CD8-positive, alpha-beta memory T cell (primary cell): ENCODE data around the gene EXOC6B. TPM values are rescaled to one million over a fixed set of nuclear protein-coding genes. Genes with fewer than 3 reads are reported as not detected.
A peak's percentile ranks its signal among the peaks of the same experiment; 100 is the strongest.

Experiments used
- CTCF ChIA-PET: fragments of 350-600 bp; sonication (Branson Sonifier 250); formaldehyde crosslinking; loops from one replicate; lab custom pipeline; 2021; ENCODE audit warnings: antibody characterized with exemption; lab: Charles Lee
- POLR2A ChIA-PET: fragments of 350-600 bp; sonication (Branson Sonifier 250); formaldehyde crosslinking; loops from one replicate; lab custom pipeline; 2021; ENCODE audit warnings: antibody characterized with exemption; lab: Charles Lee
- DNase-seq, 5 donors: peaks; one replicate each; pipeline versions ENCODE4 v3.0.0 to v3.0.0-alpha.2; 2020 to 2022; ENCODE audit warnings: mixed read lengths in 1 of 5
- H3K27ac ChIP-seq: one replicate; pipeline ENCODE4 v1.7.0; 2013; ENCODE audit warnings: low read depth, mild to moderate bottlenecking, low read length, moderate library complexity
- H3K27me3 ChIP-seq: 2 replicates; pipeline ENCODE4 v1.7.0; 2013; ENCODE audit warnings: low read length, mild to moderate bottlenecking; ENCODE audit not compliant: insufficient read depth, poor library complexity, severe bottlenecking
- H3K36me3 ChIP-seq: 2 replicates; pipeline ENCODE4 v1.7.0; 2013; ENCODE audit warnings: mild to moderate bottlenecking, low read length, moderate library complexity; ENCODE audit not compliant: insufficient read depth
- H3K4me1 ChIP-seq: 2 replicates; pipeline ENCODE4 v1.7.0; 2013; ENCODE audit warnings: mild to moderate bottlenecking, low read length, moderate library complexity; ENCODE audit not compliant: insufficient read depth
- H3K4me3 ChIP-seq: 2 replicates; pipeline ENCODE4 v1.7.0; 2013; ENCODE audit warnings: mild to moderate bottlenecking, low read length
- H3K9me3 ChIP-seq: 2 replicates; pipeline ENCODE4 v1.7.0; 2013; ENCODE audit warnings: mild to moderate bottlenecking, low read length
- H3K27ac Mint-ChIP-seq, 8 donors: one replicate each; pipeline ENCODE4 v1.8.0; 2020 to 2021; ENCODE audit warnings: mixed read lengths in 8 of 8, mild to moderate bottlenecking in 6 of 8, inconsistent platforms in 3 of 8, moderate library complexity in 3 of 8
- H3K27me3 Mint-ChIP-seq, 2 donors: one replicate each; pipeline ENCODE4 v1.8.0; 2020 to 2021; ENCODE audit warnings: mixed read lengths in 2 of 2, mild to moderate bottlenecking in 1 of 2, moderate library complexity in 1 of 2
- H3K36me3 Mint-ChIP-seq, 3 donors: one replicate each; pipeline ENCODE4 v1.8.0; 2020 to 2021; ENCODE audit warnings: mixed read lengths in 3 of 3, inconsistent platforms in 1 of 3, mild to moderate bottlenecking in 1 of 3
- H3K4me1 Mint-ChIP-seq, 3 donors: one replicate each; pipeline ENCODE4 v1.8.0; 2020 to 2021; ENCODE audit warnings: mixed read lengths in 3 of 3, inconsistent platforms in 1 of 3, mild to moderate bottlenecking in 1 of 3
- H3K4me3 Mint-ChIP-seq, 7 donors: one replicate each; pipeline ENCODE4 v1.8.0; 2020 to 2021; ENCODE audit warnings: mixed read lengths in 7 of 7, mild to moderate bottlenecking in 6 of 7, moderate library complexity in 4 of 7, inconsistent platforms in 2 of 7
- H3K9me3 Mint-ChIP-seq, 5 donors: one replicate each; pipeline ENCODE4 v1.8.0; 2020 to 2022; ENCODE audit warnings: mixed read lengths in 5 of 5, mild to moderate bottlenecking in 3 of 5, moderate library complexity in 2 of 5, inconsistent platforms in 1 of 5
- polyA plus RNA-seq: library from polyadenylated mRNA; unstranded; fragments of 300-500 nt; fragmentation: Illumina TruSeq; gene quantifications from one replicate; pipeline ENCODE4 v1.2.3, GENCODE V29; 2021
- total RNA-seq, 2 experiments: library from RNA; stranded (reverse); gene quantifications; one replicate each; pipeline ENCODE4 v1.2.3, GENCODE V29; 2021

Gene EXOC6B
- total and polyA plus RNA-seq, 3 experiments from 2014 or later = 2.1 to 9.4 (median 7.1) TPM

DNA sequence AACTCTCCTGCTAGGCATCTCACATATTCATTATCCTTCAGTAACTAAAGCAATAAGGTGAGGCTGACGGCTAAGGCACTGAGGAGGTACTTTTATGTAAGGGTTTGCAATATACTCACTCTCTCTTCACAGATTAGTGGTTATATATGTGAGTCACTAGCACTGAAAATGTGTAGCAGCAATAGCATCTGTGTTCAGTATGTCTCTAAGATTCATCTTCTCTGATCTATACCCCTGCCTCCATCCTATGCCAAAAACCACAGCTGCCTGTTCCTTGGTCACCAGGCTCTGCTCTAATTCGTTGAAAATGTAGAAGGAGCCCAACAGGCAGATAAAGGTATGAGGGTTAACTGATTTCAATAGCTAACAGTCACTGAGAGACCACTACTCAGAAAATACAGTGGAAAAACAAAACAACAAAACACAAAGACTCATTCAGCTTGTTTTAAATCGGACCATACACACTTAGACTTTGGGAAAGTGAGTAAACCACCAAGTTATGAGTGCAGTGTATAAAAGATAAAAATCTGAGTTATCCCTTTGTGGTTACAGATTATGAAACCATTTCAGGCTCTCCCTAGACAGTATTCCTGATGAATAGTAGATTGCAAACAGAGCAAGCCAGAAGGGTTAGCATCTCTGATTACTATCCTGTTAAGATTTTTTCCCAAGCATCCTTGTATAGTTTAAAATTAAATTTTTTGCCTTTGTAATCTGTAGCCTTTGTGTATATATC lies 602.8 kb downstream of the EXOC6B start:
- Mint-ChIP-seq H3K27me3 (no peaks in the 10 kb centered on the region), H3K36me3 (peaks cover 0 to 10% (median 3%) of the 10 kb centered on the region in 3 donors), H3K4me1 (peaks cover 0 to 1% (median 0%) of the 10 kb centered on the region in 3 donors), H3K9me3 (peaks cover 0 to 4% (median 3%) of the 10 kb centered on the region in 5 donors), H3K4me3 (no peak overlapping the region), H3K27ac (no peak overlapping the region)
- CTCF ChIA-PET = no interaction called here
- POLR2A ChIA-PET = no interaction called here
- H3K27ac ChIP-seq = no peak overlapping the region
- H3K4me1 ChIP-seq = no peaks in the 10 kb centered on the region
- DNase-seq = no peak
- H3K9me3 ChIP-seq = no peaks in the 10 kb centered on the region
- no peaks in the 10 kb centered on the region for H3K27me3 ChIP-seq
- no peak overlapping the region for H3K4me3 ChIP-seq
- no peaks in the 10 kb centered on the region for H3K36me3 ChIP-seq

- H3K27me3 Mint-ChIP-seq = no peaks in the 10 kb centered on the region
These were observed 605.7 kb downstream of the EXOC6B start for GRCh38 chr2:72220170-72220569.

GRCh38 chr2:72214429-72215143 lies 611.2 kb downstream of the EXOC6B start:
- Histone ChIP-seq H3K36me3 (no peaks in the 10 kb centered on the region), H3K27ac (no peak overlapping the region), H3K4me1 (no peaks in the 10 kb centered on the region), H3K27me3 (no peaks in the 10 kb centered on the region), H3K9me3 (no peaks in the 10 kb centered on the region), H3K4me3 (no peak overlapping the region)
- no peaks in the 10 kb centered on the region for H3K27me3 Mint-ChIP-seq
- H3K27ac Mint-ChIP-seq = no peak overlapping the region
- no peak for DNase-seq
- no peaks in the 10 kb centered on the region for H3K4me1 Mint-ChIP-seq
- H3K36me3 Mint-ChIP-seq = peaks cover 0 to 9% (median 0%) of the 10 kb centered on the region in 3 donors
- no peaks in the 10 kb centered on the region for H3K9me3 Mint-ChIP-seq
- H3K4me3 Mint-ChIP-seq = no peak overlapping the region
- ChIA-PET CTCF (no interaction called here), POLR2A (no interaction called here)

More at GRCh38 chr2:72220170-72220569, 605.7 kb downstream of the EXOC6B start:
- ChIA-PET POLR2A (no interaction called here), CTCF (no interaction called here)
- no peaks in the 10 kb centered on the region for H3K9me3 Mint-ChIP-seq
- H3K36me3 Mint-ChIP-seq = peaks cover 0 to 3% (median 0%) of the 10 kb centered on the region in 3 donors
- no peak overlapping the region for H3K27ac Mint-ChIP-seq
- Histone ChIP-seq H3K4me3 (no peak overlapping the region), H3K36me3 (no peaks in the 10 kb centered on the region), H3K9me3 (no peaks in the 10 kb centered on the region), H3K27ac (no peak overlapping the region), H3K4me1 (no peaks in the 10 kb centered on the region), H3K27me3 (no peaks in the 10 kb centered on the region)
- H3K4me3 Mint-ChIP-seq = no peak overlapping the region
- no peak for DNase-seq
- H3K4me1 Mint-ChIP-seq = no peaks in the 10 kb centered on the region

DNA sequence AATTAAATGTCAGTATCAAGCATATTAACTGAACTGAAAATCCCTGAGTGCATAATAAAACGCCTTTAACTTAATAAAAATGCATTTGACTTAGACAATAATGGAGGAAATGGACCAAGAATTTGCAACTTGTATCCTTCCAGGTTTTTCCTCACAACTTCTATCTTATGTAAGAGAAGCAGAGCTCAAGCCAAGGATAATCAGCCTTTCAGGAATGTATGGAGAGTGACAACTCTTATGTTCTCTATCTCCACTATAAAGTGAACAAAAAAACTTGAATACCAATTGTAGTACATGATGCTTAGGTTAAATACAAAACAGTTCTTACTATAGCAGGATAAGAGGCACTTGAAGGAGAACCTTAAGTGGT lies 613.4 kb downstream of the EXOC6B start:
- H3K36me3 ChIP-seq = no peaks in the 10 kb centered on the region
- CTCF ChIA-PET = no interaction called here
- H3K36me3 Mint-ChIP-seq = peaks cover 0 to 9% (median 0%) of the 10 kb centered on the region in 3 donors

DNA sequence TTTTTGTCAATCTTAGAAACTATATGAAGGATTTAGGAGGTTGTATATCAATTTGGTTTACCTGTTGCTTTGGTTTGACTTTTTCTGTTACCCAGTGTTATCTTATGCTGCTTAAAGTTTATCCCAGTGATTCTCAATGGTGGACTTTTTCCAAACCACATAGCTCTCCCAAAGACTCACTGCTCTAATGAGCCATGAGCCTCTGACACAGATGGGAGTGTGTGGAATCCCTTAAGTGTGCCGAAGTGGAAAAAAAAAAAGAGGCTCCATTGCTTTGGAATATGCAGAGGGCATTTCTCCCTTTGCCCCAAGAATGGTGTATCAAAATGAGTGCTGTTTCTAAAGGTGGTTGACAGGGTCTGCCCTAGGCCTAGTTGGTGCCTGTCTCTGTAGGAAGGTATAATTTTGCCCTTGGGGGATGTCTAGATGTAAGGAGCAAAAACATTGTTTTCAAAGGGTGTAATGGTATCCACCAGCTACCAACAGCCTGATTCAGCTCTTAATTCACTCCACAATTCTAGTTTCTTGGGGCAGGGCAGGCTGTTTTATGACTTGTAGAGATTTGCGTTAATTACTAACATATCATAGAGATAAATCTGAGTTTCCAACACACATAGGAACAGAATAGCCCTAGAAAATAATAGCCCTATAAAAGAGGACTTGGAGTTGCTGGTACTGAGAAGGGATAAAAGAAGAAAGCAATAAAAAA lies 613.9 kb downstream of the EXOC6B start:
- Histone ChIP-seq H3K27me3 (no peaks in the 10 kb centered on the region), H3K27ac (no peak overlapping the region), H3K36me3 (no peaks in the 10 kb centered on the region), H3K4me1 (no peaks in the 10 kb centered on the region), H3K9me3 (no peaks in the 10 kb centered on the region), H3K4me3 (no peak overlapping the region)
- H3K9me3 Mint-ChIP-seq = no peaks in the 10 kb centered on the region
- no peak for DNase-seq
- no peaks in the 10 kb centered on the region for H3K27me3 Mint-ChIP-seq
- ChIA-PET POLR2A (no interaction called here), CTCF (no interaction called here)
- H3K36me3 Mint-ChIP-seq = peaks cover 0 to 9% (median 0%) of the 10 kb centered on the region in 3 donors
- no peaks in the 10 kb centered on the region for H3K4me1 Mint-ChIP-seq
- H3K27ac Mint-ChIP-seq = no peak overlapping the region
- no peak overlapping the region for H3K4me3 Mint-ChIP-seq

More for the DNA sequence above, 613.4 kb downstream of the EXOC6B start:
- Mint-ChIP-seq H3K27me3 (no peaks in the 10 kb centered on the region), H3K4me3 (no peak overlapping the region), H3K4me1 (no peaks in the 10 kb centered on the region), H3K9me3 (no peaks in the 10 kb centered on the region), H3K27ac (no peak overlapping the region)
- no peak overlapping the region for H3K27ac ChIP-seq
- H3K27me3 ChIP-seq = no peaks in the 10 kb centered on the region
- H3K4me3 ChIP-seq = no peak overlapping the region
- H3K9me3 ChIP-seq = no peaks in the 10 kb centered on the region
- H3K4me1 ChIP-seq = no peaks in the 10 kb centered on the region
- no peak for DNase-seq
- POLR2A ChIA-PET = no interaction called here

GRCh38 chr2:72211350-72211749 lies 614.5 kb downstream of the EXOC6B start:
- Mint-ChIP-seq H3K9me3 (no peaks in the 10 kb centered on the region), H3K36me3 (peaks cover 0 to 6% (median 0%) of the 10 kb centered on the region in 3 donors)
- CTCF ChIA-PET = no interaction called here

DNA sequence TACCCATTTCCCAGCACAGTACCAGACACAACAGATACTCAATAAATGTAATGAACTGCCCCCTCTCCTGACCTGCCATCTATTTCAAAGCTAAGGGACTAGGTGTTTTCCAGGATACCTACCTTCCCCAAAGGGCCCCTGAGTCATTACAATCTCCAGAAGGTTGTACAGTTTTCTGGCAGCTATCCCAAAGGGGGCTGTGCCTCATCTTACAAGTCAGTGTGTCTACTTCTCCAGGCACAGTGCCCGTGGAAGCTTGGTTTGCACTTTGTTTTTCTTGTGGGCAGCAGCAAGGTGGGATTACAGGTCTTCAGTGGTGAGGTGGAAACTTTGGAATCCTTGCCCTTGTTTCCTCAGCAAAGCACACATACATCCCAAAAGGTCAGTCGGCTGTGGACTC lies 615.4 kb downstream of the EXOC6B start:
- H3K36me3 Mint-ChIP-seq = peaks cover 0 to 6% (median 0%) of the 10 kb centered on the region in 3 donors
- no peaks in the 10 kb centered on the region for H3K27me3 Mint-ChIP-seq
- H3K27ac Mint-ChIP-seq = no peak overlapping the region
- Histone ChIP-seq H3K27me3 (no peaks in the 10 kb centered on the region), H3K36me3 (no peaks in the 10 kb centered on the region), H3K4me3 (no peak overlapping the region), H3K4me1 (no peaks in the 10 kb centered on the region), H3K9me3 (no peaks in the 10 kb centered on the region), H3K27ac (no peak overlapping the region)
- no peak for DNase-seq
- ChIA-PET CTCF (no interaction called here), POLR2A (no interaction called here)
- no peaks in the 10 kb centered on the region for H3K4me1 Mint-ChIP-seq
- no peak overlapping the region for H3K4me3 Mint-ChIP-seq
- no peaks in the 10 kb centered on the region for H3K9me3 Mint-ChIP-seq

More at GRCh38 chr2:72211350-72211749, 614.5 kb downstream of the EXOC6B start:
- H3K27ac ChIP-seq = no peak overlapping the region
- no peaks in the 10 kb centered on the region for H3K27me3 ChIP-seq
- POLR2A ChIA-PET = no interaction called here
- H3K4me3 ChIP-seq = no peak overlapping the region
- Mint-ChIP-seq H3K27ac (no peak overlapping the region), H3K4me1 (no peaks in the 10 kb centered on the region), H3K4me3 (no peak overlapping the region), H3K27me3 (no peaks in the 10 kb centered on the region)
- no peaks in the 10 kb centered on the region for H3K36me3 ChIP-seq
- no peaks in the 10 kb centered on the region for H3K4me1 ChIP-seq
- no peaks in the 10 kb centered on the region for H3K9me3 ChIP-seq
- DNase-seq = no peak

- no peaks in the 10 kb centered on the region for H3K36me3 Mint-ChIP-seq
These were observed 617.6 kb downstream of the EXOC6B start for GRCh38 chr2:72208225-72208624.

More at GRCh38 chr2:72208225-72208624, 617.6 kb downstream of the EXOC6B start:
- H3K4me1 Mint-ChIP-seq = no peaks in the 10 kb centered on the region
- no peak overlapping the region for H3K4me3 Mint-ChIP-seq
- POLR2A ChIA-PET = no interaction called here
- H3K9me3 Mint-ChIP-seq = no peaks in the 10 kb centered on the region
- no peak overlapping the region for H3K4me3 ChIP-seq
- no peaks in the 10 kb centered on the region for H3K36me3 ChIP-seq
- peaks cover 0 to 1% of the 10 kb centered on the region in 2 donors for H3K27me3 Mint-ChIP-seq
- no peaks in the 10 kb centered on the region for H3K9me3 ChIP-seq
- H3K27ac ChIP-seq = no peak overlapping the region
- H3K27ac Mint-ChIP-seq = peak overlapping the region in 1 of 8 donors; percentile 19
- no peaks in the 10 kb centered on the region for H3K4me1 ChIP-seq
- DNase-seq = no peak
- CTCF ChIA-PET = no interaction called here
- no peaks in the 10 kb centered on the region for H3K27me3 ChIP-seq
